Amniotic epithelial cell (primary cell): ENCODE data around the gene COA5.
A peak's percentile ranks its signal among the peaks of the same experiment; 100 is the strongest.

ENCODE experiments used
- DNase-seq: peaks from one replicate; pipeline ENCODE4 v3.0.0-alpha.2; 2010; ENCODE audit warnings: low read depth

COA5 gene

DNA sequence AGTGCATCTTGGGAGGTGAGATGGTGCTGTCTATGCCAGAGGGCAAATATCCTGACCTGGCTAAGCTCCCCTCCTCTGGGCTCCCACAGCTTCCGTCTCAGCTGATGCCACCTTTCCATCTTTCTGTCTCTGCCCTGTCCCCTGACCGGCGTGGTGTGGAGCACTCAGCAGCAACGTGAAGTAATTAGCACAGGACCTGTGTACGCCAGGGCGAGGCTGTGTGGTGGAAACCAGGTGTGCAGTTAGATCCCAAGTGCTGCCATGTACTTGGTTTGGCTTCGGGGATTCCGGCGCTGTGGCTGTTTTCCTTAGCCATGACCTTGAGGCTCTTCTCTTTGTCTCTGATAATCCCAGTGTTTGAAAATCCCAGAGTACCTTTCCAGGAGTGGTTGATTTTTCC, 36.5 kb downstream of the COA5 start:
- DNase-seq, result no peak

GRCh38 chr2:98571121-98571701, 37.1 kb downstream of the COA5 start:
- no peak for DNase-seq

DNA sequence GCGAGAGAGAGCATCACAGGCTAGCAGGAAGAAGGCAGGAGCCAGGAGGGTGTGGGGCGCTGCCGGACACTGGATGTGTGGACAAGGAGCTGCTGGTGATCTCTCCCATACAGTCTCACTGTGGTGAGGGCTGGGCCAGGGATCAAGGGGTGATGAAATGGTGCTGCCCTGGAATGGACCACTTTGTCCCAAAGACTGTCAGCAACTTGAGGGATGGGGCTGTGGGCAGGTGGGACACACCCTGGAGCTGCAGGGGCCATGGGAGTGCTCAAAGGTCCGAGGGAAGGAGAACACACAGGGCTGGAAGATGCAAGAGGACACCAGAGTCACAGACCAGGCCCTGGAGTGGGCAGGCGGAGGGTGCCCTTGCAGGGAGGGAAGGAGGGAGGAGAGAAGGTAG, 38.0 kb downstream of the COA5 start:
- no peak for DNase-seq

DNA sequence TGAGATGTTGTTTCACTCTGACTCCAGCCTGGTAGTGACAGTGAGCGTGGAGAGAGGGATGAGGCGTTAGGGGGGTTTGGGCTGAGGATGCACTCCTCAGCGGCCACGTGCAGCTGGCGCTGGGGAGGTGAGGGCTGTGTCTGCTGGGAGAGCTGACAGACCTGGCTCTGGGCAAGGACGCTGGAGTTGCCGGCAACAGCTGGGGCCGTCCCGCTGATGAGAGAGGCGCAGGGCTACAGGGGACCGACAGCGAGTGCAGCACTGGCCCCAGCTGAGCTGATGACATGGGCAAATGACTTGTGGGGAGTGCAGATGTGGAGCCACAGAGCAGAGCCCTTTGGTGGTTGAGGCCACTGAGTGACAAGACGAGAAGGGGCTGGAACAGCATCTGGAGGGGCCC, 38.4 kb downstream of the COA5 start:
- DNase-seq, result no peak

DNA sequence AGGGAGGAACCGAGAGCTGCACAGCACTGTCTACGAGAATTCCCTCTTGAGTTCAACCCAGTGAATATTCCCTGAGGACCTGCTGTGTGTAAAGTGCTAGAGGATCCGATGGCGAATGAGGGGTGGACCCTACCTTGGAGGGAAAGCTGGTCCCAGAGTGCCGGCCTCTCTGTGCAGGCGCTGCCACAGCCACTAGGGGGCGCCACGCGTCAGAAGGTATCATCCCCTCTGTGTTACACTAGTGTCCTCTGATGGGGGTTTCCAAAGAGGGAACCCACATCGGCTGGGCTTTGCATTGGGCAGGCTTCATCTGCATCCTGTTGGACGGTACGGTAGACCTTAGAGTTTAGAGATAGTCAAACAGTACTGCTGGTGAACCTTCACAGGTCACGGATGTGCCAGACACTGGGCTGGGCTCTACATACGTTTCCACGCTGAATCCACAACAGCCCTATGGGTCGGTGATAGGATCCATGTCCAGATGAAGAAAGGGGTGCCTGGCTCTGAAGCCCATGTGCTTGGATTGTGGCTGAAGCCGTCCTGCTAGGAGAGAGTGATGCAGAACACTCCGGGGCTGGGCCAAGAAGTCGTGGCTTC, 39.0 kb downstream of the COA5 start:
- no peak for DNase-seq

DNA sequence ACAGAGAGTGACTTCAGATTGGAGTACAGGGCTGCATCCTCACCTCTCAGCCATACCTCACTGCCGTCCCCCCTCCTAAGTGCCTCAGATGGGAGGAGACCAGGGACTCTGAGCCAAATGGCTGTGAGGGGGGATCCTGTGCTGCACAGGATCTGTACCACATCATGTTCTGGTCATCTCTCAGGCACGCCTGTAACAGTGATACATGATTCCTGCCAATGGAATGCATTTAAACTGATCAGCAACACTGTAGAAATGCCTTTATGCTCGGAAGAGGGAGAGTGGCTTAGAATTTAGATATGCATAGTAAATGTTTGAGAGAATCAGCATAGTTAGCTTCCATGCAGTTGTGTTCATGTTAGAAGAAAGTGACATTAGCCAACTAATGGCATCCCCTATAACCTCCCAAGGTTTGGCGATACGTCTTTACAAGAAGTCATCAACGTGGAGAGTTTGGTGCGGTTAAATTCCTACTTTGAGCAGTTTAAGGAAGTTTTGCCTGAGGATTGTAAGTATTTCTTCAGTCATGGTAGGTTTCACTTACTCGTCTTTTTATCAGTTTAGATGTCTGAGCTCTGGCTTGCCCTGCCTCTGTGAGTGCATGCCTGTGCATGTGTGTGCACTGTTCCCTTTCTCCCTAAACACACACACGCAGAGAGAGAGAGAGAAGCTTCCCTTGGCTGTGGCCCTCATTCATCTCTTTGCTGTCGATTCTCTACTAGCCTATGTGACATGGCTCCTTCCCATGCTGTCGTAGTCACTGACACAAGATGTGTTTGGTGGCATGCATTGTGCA, 40.0 kb downstream of the COA5 start:
- DNase-seq, result no peak

- DNase-seq, result no peak
Measured at GRCh38 chr2:98565941-98566340, 42.4 kb downstream of the COA5 start.

DNA sequence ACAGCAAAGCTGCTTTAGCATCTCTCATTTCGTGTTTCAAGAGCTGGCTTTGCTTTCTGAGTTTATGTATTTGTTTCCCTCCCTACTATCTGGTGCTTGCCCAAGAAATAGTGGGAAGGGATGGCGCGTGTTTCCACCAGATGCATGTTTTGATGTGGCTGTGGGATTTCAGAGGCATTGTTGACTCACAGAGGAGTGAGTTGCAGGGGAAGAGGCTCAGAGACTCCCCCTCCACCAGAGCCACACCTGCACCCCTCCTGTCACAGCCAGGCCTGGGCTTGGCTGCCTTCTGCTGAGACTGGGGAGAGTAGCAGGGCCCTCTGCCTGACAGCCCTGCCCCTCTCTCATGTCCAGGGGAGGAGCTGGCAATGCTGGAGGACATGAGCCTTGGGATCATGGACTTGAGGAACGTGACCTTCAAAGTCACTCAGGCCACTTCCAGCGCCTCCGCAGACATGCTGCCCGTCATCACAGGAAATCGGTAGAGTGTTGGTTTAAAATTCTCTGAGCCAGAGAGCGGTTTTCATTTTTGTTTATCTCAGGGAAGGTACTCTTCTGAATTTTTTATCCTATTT, 42.9 kb downstream of the COA5 start:
- peak; percentile 66 for DNase-seq

DNA sequence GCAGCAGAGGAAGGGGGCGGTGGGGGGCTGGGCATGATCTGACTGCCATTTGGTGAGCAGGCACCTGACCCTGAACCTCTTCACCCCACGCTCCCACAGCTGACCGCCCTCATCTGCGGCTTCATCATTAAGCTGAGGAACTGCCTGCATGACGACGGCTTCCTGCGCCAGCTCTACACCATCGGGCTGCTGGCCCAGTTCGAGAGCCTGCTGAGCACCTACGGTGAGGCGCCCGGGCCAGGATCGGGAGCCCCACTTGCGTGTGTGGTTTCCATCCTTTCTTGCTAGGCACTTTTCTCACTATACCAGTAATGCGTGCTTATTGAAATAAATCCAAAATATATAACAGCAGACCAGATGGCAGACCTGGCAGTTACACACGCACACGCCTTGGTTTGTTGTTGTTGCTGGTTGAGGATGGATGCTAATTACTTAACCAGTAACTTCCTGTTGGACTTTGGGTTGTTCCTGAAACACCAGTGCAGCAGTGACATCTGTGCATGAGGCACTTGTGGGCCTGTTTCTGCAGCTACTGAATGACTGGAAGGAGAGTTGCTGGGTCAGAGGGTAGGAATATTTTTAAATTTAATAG, 43.7 kb downstream of the COA5 start:
- no peak for DNase-seq

- DNase-seq, result no peak
Measured at GRCh38 chr2:98563394-98563793, 44.9 kb downstream of the COA5 start.

DNA sequence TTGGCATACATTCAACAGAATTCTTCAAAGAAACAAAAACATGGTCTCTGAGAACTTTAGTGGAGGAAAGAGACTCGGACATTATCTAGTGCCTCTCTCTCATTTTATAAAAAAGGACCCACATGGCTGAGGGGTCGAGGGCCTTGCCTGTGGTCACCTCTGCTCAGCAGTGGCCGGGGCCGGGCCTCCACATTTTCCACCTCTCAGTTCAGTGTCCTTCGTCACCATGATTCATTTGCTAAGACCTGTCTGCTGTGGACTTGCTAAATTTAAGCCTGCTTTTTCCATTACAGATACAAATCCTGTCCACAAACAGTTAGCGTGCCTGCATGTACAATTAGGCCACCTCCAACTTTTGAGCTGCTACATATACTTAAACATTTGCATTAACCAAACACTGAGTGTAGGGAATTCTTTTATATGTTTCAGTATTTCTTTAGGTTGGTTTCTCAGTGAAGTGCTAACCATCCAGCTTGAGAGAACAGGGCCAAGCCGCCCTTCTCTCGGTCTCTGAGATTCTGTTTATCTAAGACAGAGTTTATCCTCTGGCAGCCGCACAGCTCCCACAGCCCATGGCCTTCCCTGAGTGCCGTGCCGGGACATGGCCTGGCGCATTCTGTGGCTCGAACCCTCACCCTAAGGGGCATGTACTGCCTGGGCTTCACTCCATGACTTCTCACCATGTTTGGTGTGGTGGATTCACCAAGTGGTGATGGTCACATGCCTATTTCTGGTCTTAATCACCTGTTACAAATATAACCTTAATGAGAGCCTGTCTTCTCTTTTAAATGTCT, 46.2 kb downstream of the COA5 start:
- no peak for DNase-seq

DNA sequence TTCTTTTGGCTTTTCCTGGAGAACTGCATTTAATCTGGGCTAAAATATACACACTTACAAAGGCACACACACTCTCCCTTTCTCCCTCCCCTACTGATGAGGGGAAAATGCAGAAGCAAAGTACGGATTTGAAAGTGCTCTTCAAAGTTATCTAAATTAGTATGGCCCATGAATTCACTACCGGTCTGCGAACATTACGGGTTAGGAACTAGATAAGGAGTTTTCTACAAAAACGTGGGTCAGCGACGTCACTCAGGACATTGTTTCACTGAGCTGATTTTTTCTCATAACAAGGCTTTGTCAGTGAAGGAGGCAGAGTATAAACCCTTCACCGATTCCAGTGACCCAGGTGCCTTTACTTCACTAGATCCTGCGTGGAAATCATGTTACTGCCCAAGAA, 47.3 kb downstream of the COA5 start:
- no peak for DNase-seq

- DNase-seq, result peak; percentile 93
Measured at GRCh38 chr2:98560256-98560771, 48.0 kb downstream of the COA5 start.

DNA sequence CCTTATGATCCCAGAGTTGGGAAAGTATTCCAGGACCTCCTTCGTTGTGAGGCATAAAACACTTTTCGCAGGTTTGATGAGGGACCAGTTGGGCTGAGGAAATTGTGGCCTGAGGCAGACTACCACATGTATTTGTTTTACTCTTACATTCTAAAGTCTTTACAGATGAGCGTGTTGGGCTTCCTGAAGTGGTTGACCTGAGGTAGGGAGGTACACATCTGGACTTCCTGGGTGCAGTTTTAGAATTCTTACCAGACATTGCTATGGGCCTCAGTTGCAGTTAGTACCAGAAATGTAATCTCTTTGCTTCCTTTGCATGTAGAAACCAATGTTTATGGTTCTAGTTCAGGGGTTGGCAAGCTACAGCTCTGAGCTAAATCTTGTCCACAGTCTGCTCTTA, 48.7 kb downstream of the COA5 start:
- peak; percentile 10 for DNase-seq

DNA sequence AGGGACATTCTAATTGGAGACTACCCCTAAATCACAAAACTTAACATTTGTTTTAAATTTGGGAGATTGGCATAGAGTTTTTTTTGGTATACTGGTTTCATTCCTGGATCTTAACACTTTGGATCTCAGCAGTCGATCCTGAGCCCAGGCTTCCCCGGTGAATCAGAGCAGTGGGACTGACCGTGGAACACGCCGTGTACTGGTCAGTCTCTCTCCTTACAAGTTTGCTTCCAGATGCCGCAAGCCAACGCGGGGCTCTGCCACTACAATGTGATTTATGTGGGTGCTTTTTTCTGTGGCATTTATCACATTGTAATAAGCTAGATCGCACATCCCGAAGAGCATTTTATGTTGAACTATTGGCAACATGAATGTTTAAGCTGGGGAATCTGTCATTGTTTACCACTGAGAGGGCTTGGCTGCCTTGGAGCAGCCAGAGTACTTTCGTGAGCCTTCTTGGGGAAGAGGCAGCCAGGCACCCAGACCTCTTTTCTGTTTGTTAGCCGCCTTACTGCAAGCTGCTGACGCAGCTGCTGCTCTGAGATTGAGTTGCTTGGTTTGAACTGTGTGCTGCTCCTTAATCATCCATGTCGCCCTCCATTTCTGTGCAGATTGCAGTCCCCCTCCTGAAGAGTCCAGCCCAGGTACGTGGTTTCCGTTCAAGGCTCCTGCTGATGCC, 49.3 kb downstream of the COA5 start:
- DNase-seq, result peak; percentile 61

- no peak for DNase-seq
Measured at GRCh38 chr2:98556344-98557033, 51.8 kb downstream of the COA5 start.

DNA sequence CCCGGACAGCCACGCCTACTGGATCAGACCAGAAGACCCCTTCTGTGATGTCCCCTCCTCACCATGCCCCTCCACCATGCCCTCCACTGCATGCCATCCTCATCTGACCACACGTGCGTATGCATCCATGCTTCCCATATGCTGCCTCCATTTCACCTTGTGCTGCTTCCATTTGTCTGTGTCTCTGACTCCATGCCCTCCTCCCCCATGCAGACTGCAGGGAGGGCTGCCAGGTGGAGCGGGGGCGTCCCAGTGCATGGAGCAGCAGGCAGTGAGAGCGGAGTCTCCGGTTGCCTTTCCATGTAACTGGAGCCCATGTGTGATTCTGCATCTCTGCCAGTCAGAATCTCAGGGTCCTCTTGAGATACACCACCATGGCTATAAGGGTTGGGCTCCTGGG, 52.6 kb downstream of the COA5 start:
- DNase-seq, result no peak

GRCh38 chr2:98554116-98554861, 54.0 kb downstream of the COA5 start:
- DNase-seq, result no peak

DNA sequence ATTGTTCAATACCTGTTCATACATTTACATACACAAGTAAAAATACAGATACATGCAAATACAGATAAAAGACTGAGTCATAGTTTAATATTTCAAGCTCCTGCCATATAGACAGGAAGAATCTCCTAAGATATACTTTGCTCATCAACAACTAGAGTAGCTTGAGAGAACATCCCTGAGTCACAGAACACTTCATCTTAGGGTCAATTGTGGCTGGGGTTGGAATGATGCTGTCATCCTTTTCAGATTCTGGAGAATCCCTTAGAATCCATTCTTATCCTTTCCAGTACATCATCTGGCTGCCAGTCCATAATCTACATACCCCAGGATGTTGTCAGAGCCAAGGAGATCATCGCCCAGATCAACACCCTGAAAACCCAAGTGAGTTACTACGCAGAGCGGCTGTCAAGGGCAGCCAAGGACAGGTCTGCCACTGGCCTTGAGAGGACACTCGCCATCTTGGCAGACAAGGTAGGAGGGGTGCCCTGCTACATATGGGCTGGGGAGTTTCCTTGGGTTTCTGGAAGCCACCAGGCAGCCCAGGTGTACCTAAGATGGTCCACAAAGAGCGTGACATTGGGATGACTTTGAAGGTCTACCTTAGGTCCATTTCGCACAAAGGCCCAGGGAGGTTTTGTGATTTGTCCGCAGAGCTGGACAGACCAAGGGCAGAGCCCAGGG, 55.7 kb downstream of the COA5 start:
- DNase-seq, result peak; percentile 90
